Suprapubic skin (tissue), 4 donors: ENCODE measurements around the gene KIF25. TPM values are rescaled to one million over a fixed set of nuclear protein-coding genes. Genes with fewer than 3 reads are reported as not detected.

Experiments
- DNase-seq, 2 donors: peaks; one replicate each; pipeline ENCODE4 v3.0.0-alpha.2; 2019; ENCODE audit warnings: low spot score in 2 of 2
- H3K27ac ChIP-seq: fragments of 200-600 bp; sonication (generic); one replicate; pipeline ENCODE4 v1.5.1; 2019
- H3K27me3 ChIP-seq: fragments of 200-600 bp; sonication (generic); one replicate; pipeline ENCODE4 v1.5.1; 2019
- H3K36me3 ChIP-seq: fragments of 200-600 bp; sonication (generic); one replicate; pipeline ENCODE4 v1.5.1; 2019
- H3K4me1 ChIP-seq: fragments of 200-600 bp; sonication (generic); one replicate; pipeline ENCODE4 v1.5.1; 2019
- H3K4me3 ChIP-seq: fragments of 200-600 bp; sonication (generic); one replicate; pipeline ENCODE4 v1.5.1; 2019; ENCODE audit warnings: mild to moderate bottlenecking
- H3K9me3 ChIP-seq: fragments of 200-600 bp; sonication (generic); one replicate; pipeline ENCODE4 v1.5.1; 2019
- EP300 ChIP-seq: sonication (generic); formaldehyde crosslinking; IDR thresholded peaks from one replicate; pipeline ENCODE4 v1.6.1; 2017; ENCODE audit warnings: antibody characterized with exemption
- POLR2A ChIP-seq, 2 donors: fragments of 450-650 bp; IDR thresholded peaks; one replicate each; pipeline ENCODE4 v1.6.1; 2017; ENCODE audit warnings: antibody characterized with exemption in 2 of 2, mild to moderate bottlenecking in 2 of 2, moderate library complexity in 2 of 2
- POLR2AphosphoS5 ChIP-seq, 3 donors: sonication (generic); formaldehyde crosslinking; IDR thresholded peaks; one replicate each; pipeline ENCODE4 v1.6.1; 2017; ENCODE audit warnings: antibody characterized with exemption in 3 of 3
- WGBS: methylation state at CpG from one replicate; pipeline ENCODE4 v1.1.5; 2018; 5-methylcytosine and 5-hydroxymethylcytosine counted together
- total RNA-seq, 4 donors: library from RNA; depleted of rRNA; stranded (reverse); fragments of >200 nt; gene quantifications; one replicate each; pipeline ENCODE4 v1.1.0, GENCODE V29; 2016
- TF ChIP-seq, protein P1 (sequence below), 2 donors: fragments of 200-600 bp in 1 of 2; fragments of 450-650 bp in 1 of 2; sonication (generic) in 1 of 2; IDR thresholded peaks; one replicate each; pipeline ENCODE4 v1.5.1; 2016 to 2019; ENCODE audit warnings: antibody characterized with exemption in 2 of 2, mild to moderate bottlenecking in 1 of 2, moderate library complexity in 1 of 2

KIF25 gene
- total RNA-seq, 4 donors from 2014 or later = 0.76 TPM; not detected in 3

DNA sequence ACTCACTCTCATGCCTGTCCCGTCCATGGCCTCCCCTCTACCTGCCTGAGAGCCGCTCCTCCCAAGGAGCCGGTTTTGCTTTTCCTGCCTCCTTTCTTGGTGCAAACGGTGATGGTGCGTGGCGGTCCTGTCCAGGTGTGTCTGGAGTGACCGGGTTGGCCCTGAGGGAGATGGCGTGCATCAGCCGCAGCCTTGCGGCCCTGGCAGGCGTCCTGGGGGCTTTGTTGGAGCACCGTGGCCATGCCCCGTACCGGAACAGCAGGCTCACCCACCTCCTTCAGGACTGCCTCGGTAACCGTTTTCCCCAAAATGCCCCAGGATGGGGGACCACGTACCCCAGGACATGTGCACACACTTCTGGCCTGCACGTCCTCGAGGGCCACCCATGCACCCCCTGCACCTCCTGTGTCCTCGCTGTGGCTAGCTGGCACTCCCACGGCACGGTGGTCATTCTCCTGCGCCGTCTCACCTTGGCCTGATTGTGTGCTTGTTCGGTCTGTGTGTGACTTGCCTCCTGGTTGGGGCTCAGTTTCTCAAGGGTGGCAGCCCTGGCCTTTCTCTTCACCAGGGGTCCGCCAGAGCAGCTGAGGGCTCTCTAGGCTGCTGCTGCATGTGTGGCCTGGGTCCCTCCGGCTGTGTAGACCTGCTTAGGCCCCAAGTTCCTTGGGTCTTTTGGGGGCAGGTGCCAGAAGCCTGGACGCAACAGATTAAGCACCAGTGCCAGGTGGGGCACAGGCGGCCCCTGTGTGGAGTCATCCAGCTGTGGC lies 45.1 kb downstream of the KIF25 start:
- H3K4me1 ChIP-seq = peaks cover 13% of the 10 kb centered on the region
- TF ChIP-seq POLR2A (IDR thresholded peaks at IDR 0.05) (no peak), POLR2AphosphoS5 (IDR thresholded peaks at IDR 0.05) (no peak), EP300 (no peak)
- H3K4me3 ChIP-seq = no peak overlapping the region
- H3K27me3 ChIP-seq = no peaks in the 10 kb centered on the region
- H3K36me3 ChIP-seq = no peaks in the 10 kb centered on the region
- peak in 1 of 2 donors; percentile 51 for DNase-seq
- no peaks in the 10 kb centered on the region for H3K9me3 ChIP-seq
- 96% methylated on average over 27 of the region's 29 CpGs for WGBS
- H3K27ac ChIP-seq = no peak overlapping the region

DNA sequence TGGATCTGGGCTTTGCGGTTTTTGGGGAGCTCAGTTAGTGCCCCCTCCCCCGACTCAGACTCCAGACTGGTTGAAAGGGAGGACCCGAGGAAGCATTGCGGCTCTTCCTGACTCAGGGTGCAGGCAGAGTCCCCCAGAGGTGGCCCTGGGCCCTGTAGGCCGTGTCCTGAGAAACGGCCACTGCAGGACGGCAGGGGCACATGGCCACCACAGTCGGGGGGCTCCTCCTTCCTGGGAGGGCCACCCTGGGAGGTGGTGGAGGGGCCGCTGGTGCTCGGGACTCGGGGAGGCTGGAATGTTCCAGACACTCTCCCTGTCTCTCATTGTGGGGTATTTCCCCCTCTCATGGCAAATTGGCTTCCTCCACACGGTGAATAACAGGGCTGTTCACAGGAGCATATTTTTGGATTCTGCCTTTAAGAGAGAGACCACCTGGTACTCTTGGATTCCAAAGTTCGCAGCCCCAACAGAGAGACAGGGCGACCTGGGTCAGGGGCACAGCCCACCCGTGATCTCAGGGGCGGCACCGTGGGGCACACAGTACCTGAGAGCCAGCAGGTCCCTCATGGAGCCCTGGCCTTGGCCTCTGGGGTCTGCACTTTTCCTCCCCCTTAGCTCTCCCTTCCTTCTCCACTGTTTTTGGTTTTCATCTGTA lies 45.8 kb downstream of the KIF25 start:
- WGBS = 87% methylated on average over 7 of the region's 17 CpGs
- H3K27ac ChIP-seq = no peak overlapping the region
- peak in 1 of 2 donors; percentile 22 for DNase-seq
- H3K4me3 ChIP-seq = no peak overlapping the region
- H3K9me3 ChIP-seq = no peaks in the 10 kb centered on the region
- TF ChIP-seq, protein P1, sequence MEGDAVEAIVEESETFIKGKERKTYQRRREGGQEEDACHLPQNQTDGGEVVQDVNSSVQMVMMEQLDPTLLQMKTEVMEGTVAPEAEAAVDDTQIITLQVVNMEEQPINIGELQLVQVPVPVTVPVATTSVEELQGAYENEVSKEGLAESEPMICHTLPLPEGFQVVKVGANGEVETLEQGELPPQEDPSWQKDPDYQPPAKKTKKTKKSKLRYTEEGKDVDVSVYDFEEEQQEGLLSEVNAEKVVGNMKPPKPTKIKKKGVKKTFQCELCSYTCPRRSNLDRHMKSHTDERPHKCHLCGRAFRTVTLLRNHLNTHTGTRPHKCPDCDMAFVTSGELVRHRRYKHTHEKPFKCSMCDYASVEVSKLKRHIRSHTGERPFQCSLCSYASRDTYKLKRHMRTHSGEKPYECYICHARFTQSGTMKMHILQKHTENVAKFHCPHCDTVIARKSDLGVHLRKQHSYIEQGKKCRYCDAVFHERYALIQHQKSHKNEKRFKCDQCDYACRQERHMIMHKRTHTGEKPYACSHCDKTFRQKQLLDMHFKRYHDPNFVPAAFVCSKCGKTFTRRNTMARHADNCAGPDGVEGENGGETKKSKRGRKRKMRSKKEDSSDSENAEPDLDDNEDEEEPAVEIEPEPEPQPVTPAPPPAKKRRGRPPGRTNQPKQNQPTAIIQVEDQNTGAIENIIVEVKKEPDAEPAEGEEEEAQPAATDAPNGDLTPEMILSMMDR (IDR thresholded peaks at IDR 0.05) = no peak
- no peak for TF ChIP-seq EP300
- TF ChIP-seq POLR2A (IDR thresholded peaks at IDR 0.05) = no peak
- TF ChIP-seq POLR2AphosphoS5 (IDR thresholded peaks at IDR 0.05) = no peak
- no peaks in the 10 kb centered on the region for H3K36me3 ChIP-seq
- H3K27me3 ChIP-seq = no peaks in the 10 kb centered on the region
- H3K4me1 ChIP-seq = peaks cover 12% of the 10 kb centered on the region

DNA sequence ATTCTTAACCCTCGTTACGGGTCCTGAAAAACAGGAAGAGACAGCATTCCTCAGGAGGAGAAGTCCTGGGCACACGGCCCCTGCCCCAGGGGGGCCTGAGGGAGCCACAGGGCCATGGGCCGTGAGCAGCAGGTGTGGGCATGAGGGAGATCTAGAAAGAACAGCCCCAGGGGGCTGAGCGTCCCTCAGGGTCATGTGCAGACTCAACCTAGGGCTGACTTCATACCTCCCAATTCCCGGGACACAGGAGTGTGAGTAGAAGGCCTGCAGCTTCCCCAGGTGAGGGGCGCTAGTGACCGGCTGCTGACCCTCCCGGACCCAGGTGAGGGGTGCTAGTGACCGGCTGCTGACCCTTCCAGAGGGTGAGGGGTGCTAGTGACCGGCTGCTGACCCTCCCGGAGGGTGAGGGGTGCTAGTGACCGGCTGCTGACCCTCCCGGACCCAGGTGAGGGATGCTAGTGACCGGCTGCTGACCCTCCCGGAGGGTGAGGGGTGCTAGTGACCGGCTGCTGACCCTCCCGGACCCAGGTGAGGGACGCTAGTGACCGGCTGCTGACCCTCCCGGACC lies 46.5 kb downstream of the KIF25 start:
- Histone ChIP-seq H3K4me1 (peaks cover 9% of the 10 kb centered on the region), H3K4me3 (no peak overlapping the region), H3K9me3 (no peaks in the 10 kb centered on the region), H3K27ac (no peak overlapping the region), H3K27me3 (no peaks in the 10 kb centered on the region), H3K36me3 (no peaks in the 10 kb centered on the region)
- WGBS = 70% methylated on average over 7 of the region's 21 CpGs
- TF ChIP-seq EP300 (no peak), POLR2A (IDR thresholded peaks at IDR 0.05) (no peak), POLR2AphosphoS5 (IDR thresholded peaks at IDR 0.05) (no peak)
- TF ChIP-seq, protein P1 (IDR thresholded peaks at IDR 0.05) = no peak
- DNase-seq = peak in 1 of 2 donors; percentile 30

DNA sequence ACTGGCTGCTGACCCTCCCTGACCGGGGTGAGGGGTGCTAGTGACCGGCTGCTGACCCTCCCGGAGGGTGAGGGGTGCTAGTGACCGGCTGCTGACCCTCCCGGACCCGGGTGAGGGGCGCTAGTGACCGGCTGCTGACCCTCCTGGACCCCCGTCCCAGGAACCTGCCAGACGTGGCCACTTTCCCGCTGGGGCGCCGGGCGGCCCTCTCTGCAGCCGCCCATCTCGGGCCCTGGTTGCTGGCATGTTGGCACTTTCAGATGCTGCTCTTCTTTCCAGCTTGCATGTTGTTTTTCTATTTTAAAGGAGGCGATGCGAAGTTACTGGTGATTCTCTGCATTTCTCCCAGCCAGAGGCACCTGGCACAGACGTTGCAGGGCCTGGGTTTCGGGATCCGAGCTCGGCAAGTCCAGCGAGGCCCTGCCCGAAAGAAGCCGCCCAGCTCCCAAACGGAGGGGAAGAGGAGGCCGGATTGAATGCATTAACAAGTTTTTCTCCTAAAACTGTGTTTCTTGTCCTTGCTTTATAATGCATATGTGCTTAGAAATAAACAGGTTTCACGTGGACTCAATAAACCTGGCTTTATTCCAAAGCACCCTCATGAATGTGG lies 47.2 kb downstream of the KIF25 start:
- no peaks in the 10 kb centered on the region for H3K27me3 ChIP-seq
- 87% methylated on average over 22 of the region's 28 CpGs for WGBS
- no peak overlapping the region for H3K27ac ChIP-seq
- no peak for TF ChIP-seq POLR2A (IDR thresholded peaks at IDR 0.05)
- TF ChIP-seq, protein P1 (IDR thresholded peaks at IDR 0.05) = no peak
- TF ChIP-seq POLR2AphosphoS5 (IDR thresholded peaks at IDR 0.05) = no peak
- TF ChIP-seq EP300 = no peak
- H3K9me3 ChIP-seq = no peaks in the 10 kb centered on the region
- DNase-seq = peak in 1 of 2 donors; percentile 53
- H3K4me1 ChIP-seq = peaks cover 9% of the 10 kb centered on the region
- no peaks in the 10 kb centered on the region for H3K36me3 ChIP-seq
- H3K4me3 ChIP-seq = no peak overlapping the region

DNA sequence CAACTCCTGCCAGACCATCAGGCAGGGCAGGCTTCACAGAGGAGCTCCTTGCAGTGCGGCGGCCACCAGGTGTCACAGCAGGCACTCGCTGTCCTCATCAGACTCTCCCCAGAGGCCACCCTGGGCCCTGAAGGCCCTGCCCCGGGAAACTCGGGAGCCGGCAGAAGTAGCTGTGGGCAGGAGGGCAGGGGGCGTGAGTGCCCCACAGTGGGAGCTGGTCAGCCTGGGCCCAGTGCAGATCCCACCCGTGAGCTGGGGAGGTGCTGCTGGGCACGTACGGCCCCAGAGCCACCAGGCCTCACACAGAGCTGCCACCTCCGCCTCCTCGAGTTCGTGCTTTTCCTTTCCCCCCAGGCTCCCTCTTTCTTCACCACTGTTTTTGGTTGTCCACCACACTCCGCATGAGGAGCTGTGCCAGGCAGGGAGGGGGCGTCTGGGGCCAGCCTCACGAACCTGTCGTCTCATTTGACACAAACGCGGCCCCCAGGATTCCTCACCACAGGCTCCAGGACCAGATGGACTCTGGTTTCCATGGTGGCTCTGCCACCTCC lies 47.7 kb downstream of the KIF25 start:
- no peaks in the 10 kb centered on the region for H3K9me3 ChIP-seq
- peaks cover 9% of the 10 kb centered on the region for H3K4me1 ChIP-seq
- WGBS = 93% methylated on average over 18 of the region's 19 CpGs
- peak; percentile 48 to 73 for DNase-seq
- TF ChIP-seq POLR2A (IDR thresholded peaks at IDR 0.05) (no peak), EP300 (no peak), POLR2AphosphoS5 (IDR thresholded peaks at IDR 0.05) (no peak)
- TF ChIP-seq, protein P1 (IDR thresholded peaks at IDR 0.05) = no peak
- H3K36me3 ChIP-seq = no peaks in the 10 kb centered on the region
- H3K27ac ChIP-seq = no peak overlapping the region
- no peaks in the 10 kb centered on the region for H3K27me3 ChIP-seq
- H3K4me3 ChIP-seq = no peak overlapping the region
